OCI-LY7 (cell line): ENCODE results near the gene SMG1. TPM values are rescaled to one million over a fixed set of nuclear protein-coding genes. Genes with fewer than 3 reads are reported as not detected.

Experiments used
- BruUV-seq: library from RNA; stranded (reverse); fragments of 400-500 nt; replicated peaks from 2 replicates; lab custom pipeline; 2021; lab: Mats Ljungman, UMichigan
- CTCF ChIA-PET: fragments of 300-600 bp; sonication (Branson Sonifier 250); formaldehyde crosslinking; loops from one replicate; lab custom pipeline; 2022; ENCODE audit warnings: antibody characterized with exemption; ENCODE audit not compliant: unreplicated experiment; lab: Charles Lee
- POLR2A ChIA-PET: fragments of 300-600 bp; sonication (Branson Sonifier 250); formaldehyde crosslinking; loops from one replicate; lab custom pipeline; 2022; ENCODE audit warnings: antibody characterized with exemption; lab: Charles Lee
- DNase-seq: peaks from one replicate; pipeline ENCODE4 v3.0.0-alpha.2; 2015; ENCODE audit warnings: low spot score
- H2AFZ ChIP-seq: fragments of 200-600 bp; sonication (generic), shearing (Covaris generic); 2 replicates; pipeline ENCODE4 v1.6.1; 2014; ENCODE audit warnings: mild to moderate bottlenecking, antibody characterized with exemption, low read length, moderate library complexity
- H3K27ac ChIP-seq: fragments of 200-600 bp; sonication (generic); 2 replicates; pipeline ENCODE4 v1.5.1; 2014; ENCODE audit warnings: mixed run types, low read depth, mild to moderate bottlenecking, moderate library complexity, low read length, inconsistent platforms; ENCODE audit not compliant: poor library complexity, severe bottlenecking
- H3K36me3 ChIP-seq: fragments of 200-600 bp; sonication (generic); 2 replicates; pipeline ENCODE4 v1.6.1; 2014; ENCODE audit warnings: mild to moderate bottlenecking, antibody characterized with exemption, low read length, moderate library complexity, mixed read lengths; ENCODE audit not compliant: insufficient read depth
- H3K4me1 ChIP-seq: fragments of 200-600 bp; sonication (generic); 2 replicates; pipeline ENCODE4 v1.5.1; 2014; ENCODE audit warnings: mild to moderate bottlenecking, low read length; ENCODE audit not compliant: insufficient read depth, poor library complexity, severe bottlenecking
- H3K4me2 ChIP-seq: fragments of 200-600 bp; sonication (generic); 2 replicates; pipeline ENCODE4 v1.6.1; 2014; ENCODE audit warnings: mild to moderate bottlenecking, low read length
- H3K4me3 ChIP-seq: fragments of 200-600 bp; sonication (generic); 2 replicates; pipeline ENCODE4 v1.5.1; 2014; ENCODE audit warnings: mild to moderate bottlenecking, low read depth, low read length; ENCODE audit not compliant: poor library complexity, severe bottlenecking
- H3K79me2 ChIP-seq: fragments of 200-600 bp; sonication (generic); 2 replicates; pipeline ENCODE4 v1.6.1; 2016; ENCODE audit warnings: low read depth, mild to moderate bottlenecking, low read length, moderate library complexity, mixed read lengths; ENCODE audit not compliant: insufficient read depth
- H3K9me2 ChIP-seq: fragments of 200-600 bp; sonication (generic); 2 replicates; pipeline ENCODE4 v1.6.1; 2016; ENCODE audit warnings: mild to moderate bottlenecking, low read length, mixed read lengths; ENCODE audit not compliant: insufficient read depth
- H3K9me3 ChIP-seq: fragments of 200-600 bp; sonication (generic); 2 replicates; pipeline ENCODE4 v1.6.1; 2014; ENCODE audit warnings: mild to moderate bottlenecking, mixed run types, low read length, mixed read lengths
- H4K20me1 ChIP-seq: fragments of 200-600 bp; sonication (generic); 2 replicates; pipeline ENCODE4 v1.6.1; 2014; ENCODE audit warnings: mild to moderate bottlenecking, antibody characterized with exemption, low read length, moderate library complexity, mixed read lengths; ENCODE audit not compliant: insufficient read depth
- EZH2phosphoT487 ChIP-seq: fragments of 200-600 bp; sonication (generic); IDR thresholded peaks from 2 replicates; pipeline ENCODE4 v1.6.1; 2018; ENCODE audit warnings: low read depth, borderline replicate concordance, mild to moderate bottlenecking, mixed run types, antibody characterized with exemption, low read length, moderate library complexity, mixed read lengths
- intact Hi-C: fragments of 100-400 bp; cut with micrococcal nuclease; formaldehyde crosslinking; loops from one replicate; pipeline ENCODE4 v1.10.0; 2022; ENCODE audit not compliant: unreplicated experiment
- total RNA-seq, 2 experiments: library from RNA; depleted of rRNA in 1 of 2; stranded (reverse); fragments of >200 nt in 1 of 2; shearing (Covaris generic) in 1 of 2; gene quantifications; 2 replicates each; pipeline ENCODE4 v1.2.3, GENCODE V29; 2014 to 2022
- TF ChIP-seq, protein P1 (sequence below): fragments of 200-600 bp; sonication (generic); conservative IDR thresholded peaks from 2 replicates; pipeline ENCODE4 v1.5.1; 2014; ENCODE audit warnings: mild to moderate bottlenecking, antibody characterized with exemption, low read length, moderate library complexity, mixed read lengths

The SMG1 gene
- total RNA-seq, 2 experiments from 2014 or later: 106 to 199 TPM

DNA sequence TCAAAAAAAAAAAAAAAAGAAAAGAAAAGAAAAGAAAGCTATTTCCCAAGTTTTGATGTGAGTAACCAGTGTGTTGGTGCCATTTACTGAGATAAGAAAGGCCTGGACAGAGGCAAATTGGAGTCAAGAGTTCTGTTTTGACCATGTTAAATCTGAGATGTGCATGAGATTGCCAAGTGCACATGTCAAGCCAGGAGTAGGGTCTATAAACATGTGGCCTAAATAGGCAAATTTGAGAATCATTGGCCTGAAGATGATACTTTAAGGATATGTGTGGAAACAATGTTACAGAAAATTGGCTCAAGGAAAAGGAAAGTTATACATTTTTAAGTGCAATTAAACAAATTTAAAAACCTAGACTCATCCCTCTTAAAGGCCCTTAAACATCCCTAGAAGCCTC is 15.3 kb upstream of the SMG1 start:
- CTCF ChIA-PET: no interaction called here
- Histone ChIP-seq H2AFZ (no peak overlapping the region), H3K9me2 (no peaks in the 10 kb centered on the region), H3K79me2 (no peaks in the 10 kb centered on the region), H3K4me3 (no peak overlapping the region), H3K36me3 (no peaks in the 10 kb centered on the region), H3K4me2 (no peak overlapping the region), H4K20me1 (no peaks in the 10 kb centered on the region), H3K4me1 (no peaks in the 10 kb centered on the region), H3K27ac (no peak overlapping the region), H3K9me3 (no peaks in the 10 kb centered on the region)
- intact Hi-C loops: no loop called here
- no TSS peak for BruUV-seq
- DNase-seq: no peak
- no peak for TF ChIP-seq EZH2phosphoT487
- TF ChIP-seq, protein P1, sequence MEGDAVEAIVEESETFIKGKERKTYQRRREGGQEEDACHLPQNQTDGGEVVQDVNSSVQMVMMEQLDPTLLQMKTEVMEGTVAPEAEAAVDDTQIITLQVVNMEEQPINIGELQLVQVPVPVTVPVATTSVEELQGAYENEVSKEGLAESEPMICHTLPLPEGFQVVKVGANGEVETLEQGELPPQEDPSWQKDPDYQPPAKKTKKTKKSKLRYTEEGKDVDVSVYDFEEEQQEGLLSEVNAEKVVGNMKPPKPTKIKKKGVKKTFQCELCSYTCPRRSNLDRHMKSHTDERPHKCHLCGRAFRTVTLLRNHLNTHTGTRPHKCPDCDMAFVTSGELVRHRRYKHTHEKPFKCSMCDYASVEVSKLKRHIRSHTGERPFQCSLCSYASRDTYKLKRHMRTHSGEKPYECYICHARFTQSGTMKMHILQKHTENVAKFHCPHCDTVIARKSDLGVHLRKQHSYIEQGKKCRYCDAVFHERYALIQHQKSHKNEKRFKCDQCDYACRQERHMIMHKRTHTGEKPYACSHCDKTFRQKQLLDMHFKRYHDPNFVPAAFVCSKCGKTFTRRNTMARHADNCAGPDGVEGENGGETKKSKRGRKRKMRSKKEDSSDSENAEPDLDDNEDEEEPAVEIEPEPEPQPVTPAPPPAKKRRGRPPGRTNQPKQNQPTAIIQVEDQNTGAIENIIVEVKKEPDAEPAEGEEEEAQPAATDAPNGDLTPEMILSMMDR: no peak
- POLR2A ChIA-PET: no interaction called here

DNA sequence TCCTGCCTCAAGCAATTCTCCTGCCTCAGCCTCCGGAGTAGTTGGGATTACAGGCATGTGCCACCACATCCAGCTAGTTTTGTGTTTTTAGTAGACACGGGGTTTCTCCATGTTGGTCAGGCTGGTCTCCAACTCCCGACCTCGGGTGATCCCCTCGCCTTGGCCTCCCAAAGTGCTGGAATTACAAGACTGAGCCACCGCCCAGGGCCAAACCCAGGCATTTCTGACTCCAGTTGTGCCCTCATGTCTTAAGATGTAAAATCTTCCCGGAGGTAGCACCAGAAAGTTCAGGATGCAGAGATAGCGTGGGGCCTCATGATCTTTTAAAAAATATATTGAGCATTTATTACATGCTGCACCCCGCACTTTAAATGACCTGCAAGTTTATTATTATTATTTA is 12.8 kb upstream of the SMG1 start:
- H3K4me3 ChIP-seq: no peak overlapping the region
- no peak for DNase-seq
- no peak overlapping the region for H2AFZ ChIP-seq
- POLR2A ChIA-PET: no interaction called here
- intact Hi-C loops: no loop called here
- no peaks in the 10 kb centered on the region for H4K20me1 ChIP-seq
- H3K36me3 ChIP-seq: no peaks in the 10 kb centered on the region
- no peaks in the 10 kb centered on the region for H3K9me3 ChIP-seq
- H3K4me2 ChIP-seq: no peak overlapping the region
- no TSS peak for BruUV-seq
- H3K79me2 ChIP-seq: no peaks in the 10 kb centered on the region
- H3K4me1 ChIP-seq: no peaks in the 10 kb centered on the region
- TF ChIP-seq, protein P1: no peak
- no peak for TF ChIP-seq EZH2phosphoT487
- CTCF ChIA-PET: no interaction called here
- H3K9me2 ChIP-seq: no peaks in the 10 kb centered on the region
- H3K27ac ChIP-seq: no peak overlapping the region

DNA sequence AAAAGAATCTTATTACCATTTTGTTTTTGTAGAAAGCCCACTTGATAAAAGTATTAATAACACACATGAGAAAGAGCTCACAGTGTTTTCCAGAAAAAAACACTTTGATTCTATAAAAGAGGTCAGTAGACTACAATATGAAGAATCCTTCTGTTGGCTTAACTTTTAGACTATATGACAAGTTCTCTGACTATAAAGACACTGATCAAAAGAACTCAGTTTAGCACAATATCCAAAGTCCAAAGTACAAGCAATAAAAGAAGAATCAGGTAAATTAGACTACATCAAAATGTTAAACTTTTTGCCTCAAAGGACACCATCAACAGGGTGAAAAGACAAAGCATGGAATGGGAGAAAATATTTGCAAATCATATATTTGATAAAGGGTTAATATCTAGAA is 11.2 kb upstream of the SMG1 start:
- POLR2A ChIA-PET: interaction anchor here (0.6 kb wide), 1 partner anchor 87 kb away, joined by 3 read pairs; no protein-coding TSS in a partner anchor
- CTCF ChIA-PET: no interaction called here

More for the DNA sequence above, 11.2 kb upstream of the SMG1 start:
- no peak for DNase-seq
- H3K4me2 ChIP-seq: no peak overlapping the region
- intact Hi-C loops: no loop called here
- no peaks in the 10 kb centered on the region for H3K9me3 ChIP-seq
- no peaks in the 10 kb centered on the region for H3K79me2 ChIP-seq
- H3K4me1 ChIP-seq: peaks cover 5% of the 10 kb centered on the region
- TF ChIP-seq, protein P1: no peak
- no peak for TF ChIP-seq EZH2phosphoT487
- no peaks in the 10 kb centered on the region for H4K20me1 ChIP-seq
- BruUV-seq: no TSS peak
- H3K9me2 ChIP-seq: no peaks in the 10 kb centered on the region
- H3K27ac ChIP-seq: no peak overlapping the region
- H3K36me3 ChIP-seq: no peaks in the 10 kb centered on the region
- no peak overlapping the region for H2AFZ ChIP-seq
- no peak overlapping the region for H3K4me3 ChIP-seq
